GM18498 (cell line): ENCODE data around the gene MBD5.

Experiments
- ATAC-seq: cut with Tn5 transposase; IDR thresholded peaks from one replicate; pipeline ENCODE4 v1.9.1; 2021; ENCODE audit warnings: mild to moderate bottlenecking, moderate library complexity; ENCODE audit not compliant: unreplicated experiment

The MBD5 gene

GRCh38 chr2:148513427-148513826, 492.5 kb downstream of the MBD5 start:
- no peak for ATAC-seq

DNA sequence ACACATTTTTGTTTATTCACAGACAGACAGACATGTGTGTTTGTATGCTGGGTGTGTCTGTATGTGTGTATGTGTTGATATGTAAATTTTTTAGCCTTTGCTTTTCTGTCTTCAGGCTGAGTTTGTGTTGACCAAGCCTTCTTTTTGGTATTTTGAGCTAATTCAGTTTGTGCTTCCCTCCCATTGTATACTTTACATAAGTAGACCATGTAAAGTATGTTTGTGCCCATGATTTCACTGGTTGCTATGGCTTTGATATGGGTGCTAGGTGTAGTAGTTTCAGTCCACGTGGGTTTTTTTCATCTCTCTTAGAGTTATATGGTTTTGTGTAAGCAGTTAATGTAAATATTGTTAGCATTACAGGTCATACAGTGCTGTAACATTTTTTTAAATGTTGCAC, 494.2 kb downstream of the MBD5 start:
- ATAC-seq = no peak

DNA sequence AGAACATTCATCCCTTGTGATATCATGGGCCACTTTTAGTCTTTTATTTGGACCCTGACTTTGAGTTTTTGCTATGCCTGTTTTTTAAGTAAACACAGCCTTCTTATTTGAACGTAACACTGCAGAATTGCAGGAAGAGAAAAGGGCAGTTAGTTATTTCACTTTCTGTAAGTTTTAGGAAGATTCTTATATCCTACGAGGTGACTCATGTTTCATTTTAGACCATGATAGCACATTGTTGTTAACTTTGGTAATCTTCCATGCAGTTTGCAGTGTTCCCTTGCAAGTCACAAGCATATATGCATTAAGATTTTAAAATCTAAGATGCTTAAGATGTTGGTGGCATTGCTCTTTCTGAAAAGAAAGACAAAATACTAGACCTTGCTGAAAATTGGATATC, 495.1 kb downstream of the MBD5 start:
- no peak for ATAC-seq

- ATAC-seq = no peak
These were observed 496.4 kb downstream of the MBD5 start for GRCh38 chr2:148517296-148517695.

DNA sequence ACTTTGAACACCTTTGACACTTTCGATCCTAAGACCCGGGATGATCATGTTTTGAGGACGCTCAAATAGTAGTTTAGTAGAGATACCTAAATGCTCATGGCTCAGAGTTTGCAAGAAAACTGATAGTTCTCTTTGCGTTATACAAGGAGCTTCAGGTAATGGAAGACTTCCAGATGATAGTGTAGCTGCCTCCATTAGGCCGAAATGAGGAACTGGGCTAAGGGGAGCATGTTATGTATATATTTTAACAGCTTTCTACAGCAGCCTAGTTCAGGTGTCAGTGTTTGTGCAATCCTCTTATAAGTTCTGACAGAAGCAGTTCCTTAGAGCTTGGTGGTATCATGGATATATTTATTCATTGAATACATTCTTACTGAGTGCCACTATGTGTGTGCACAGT, 496.9 kb downstream of the MBD5 start:
- no peak for ATAC-seq

- ATAC-seq = no peak
These were observed 498.1 kb downstream of the MBD5 start for GRCh38 chr2:148519013-148519412.

GRCh38 chr2:148521181-148521580, 500.3 kb downstream of the MBD5 start:
- no peak for ATAC-seq

DNA sequence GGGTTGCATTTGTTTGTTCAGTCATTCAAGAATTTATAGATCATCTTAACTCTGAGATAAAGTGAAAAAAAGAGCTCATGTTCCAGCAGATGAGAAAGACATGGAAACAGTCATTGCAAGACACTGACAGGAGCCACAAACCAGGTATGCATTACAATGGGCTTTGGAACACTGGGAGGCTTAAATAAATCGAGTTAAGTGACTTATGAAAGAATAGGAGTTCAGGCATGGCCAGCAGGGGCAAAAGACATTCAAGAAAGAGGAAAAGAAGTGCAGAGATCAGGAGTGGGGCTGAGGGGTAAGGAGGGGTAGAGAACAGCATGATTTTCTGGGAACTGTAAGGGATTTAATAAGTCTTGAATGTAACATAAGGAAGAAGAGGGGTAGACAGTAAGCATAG, 502.4 kb downstream of the MBD5 start:
- no peak for ATAC-seq

DNA sequence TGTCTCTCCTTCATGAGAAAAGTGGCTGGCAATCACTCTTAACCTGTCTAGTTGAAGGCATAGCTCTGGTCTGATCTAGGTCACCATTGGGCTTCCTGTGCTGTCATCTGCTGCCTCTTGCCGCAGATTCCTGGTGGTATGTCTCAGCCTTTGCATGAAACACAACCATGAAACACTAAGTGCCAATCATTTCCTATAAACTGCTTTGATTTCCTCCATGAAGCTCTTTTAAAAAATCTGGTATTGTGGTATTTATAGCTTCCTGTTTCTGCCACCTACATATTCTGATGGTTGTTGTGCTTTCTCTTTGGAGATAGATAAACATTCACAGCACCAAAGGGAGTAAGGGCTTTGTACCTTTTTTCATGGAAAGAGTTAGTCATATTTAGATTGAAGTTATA, 503.6 kb downstream of the MBD5 start:
- ATAC-seq = no peak

DNA sequence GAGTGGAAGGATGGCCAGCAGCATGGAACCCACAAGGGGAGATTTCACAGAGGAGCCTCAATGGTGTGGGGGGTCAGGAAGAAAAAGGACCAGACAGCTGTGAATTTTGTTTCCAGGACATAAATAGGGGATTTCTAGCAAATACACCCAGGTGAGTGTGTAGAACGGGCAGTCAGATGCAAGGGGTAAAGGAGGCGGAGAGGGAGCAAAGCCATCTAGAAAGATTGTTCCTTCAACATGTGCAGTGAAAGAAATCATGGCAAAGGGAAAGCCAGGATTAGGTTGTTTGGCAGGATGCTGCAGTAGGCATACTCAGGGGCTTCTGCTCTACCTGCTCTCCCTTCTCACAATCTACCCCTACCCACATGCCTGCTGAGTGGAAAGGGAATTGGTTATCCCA, 504.2 kb downstream of the MBD5 start:
- ATAC-seq = no peak

DNA sequence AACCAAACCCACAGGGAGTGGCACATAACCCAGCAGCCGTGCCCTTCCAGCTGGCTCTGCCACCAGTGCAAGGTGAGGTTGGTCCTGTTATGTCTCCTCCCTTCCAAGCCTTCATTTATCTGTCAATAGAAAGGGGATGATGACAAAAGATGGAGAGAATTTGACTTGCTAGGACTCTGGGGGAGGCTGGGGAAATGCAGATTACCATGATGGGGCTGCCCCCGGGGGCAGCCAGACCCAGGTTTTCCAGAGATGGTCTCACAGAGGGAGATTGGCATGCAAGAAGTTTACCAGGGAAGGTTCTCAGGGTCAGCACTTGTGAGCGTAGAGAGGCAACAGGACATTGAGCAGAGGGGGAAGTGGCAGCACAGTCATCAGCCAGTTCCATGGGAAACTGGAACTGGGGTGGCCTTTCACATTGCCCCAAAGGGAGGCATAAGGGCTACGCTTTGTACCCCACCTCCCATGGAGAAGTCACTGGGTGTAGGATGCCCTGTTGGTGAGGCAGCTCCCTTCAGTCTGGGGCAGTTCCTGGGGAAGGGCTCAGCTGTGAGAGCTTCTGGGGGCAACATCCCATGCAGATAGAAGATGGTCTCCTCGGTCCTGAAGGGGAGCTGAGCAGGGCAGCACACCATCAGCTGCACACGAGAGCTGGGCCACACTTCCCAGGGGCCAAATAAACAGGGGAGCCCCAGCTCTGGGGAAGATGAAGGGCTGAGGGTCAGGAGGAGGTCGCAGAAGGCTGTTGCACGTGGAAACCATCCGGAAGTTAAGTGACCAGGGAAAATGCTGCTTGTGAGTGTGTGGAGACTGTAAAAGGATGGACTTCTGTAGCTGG, 505.8 kb downstream of the MBD5 start:
- ATAC-seq = no peak

DNA sequence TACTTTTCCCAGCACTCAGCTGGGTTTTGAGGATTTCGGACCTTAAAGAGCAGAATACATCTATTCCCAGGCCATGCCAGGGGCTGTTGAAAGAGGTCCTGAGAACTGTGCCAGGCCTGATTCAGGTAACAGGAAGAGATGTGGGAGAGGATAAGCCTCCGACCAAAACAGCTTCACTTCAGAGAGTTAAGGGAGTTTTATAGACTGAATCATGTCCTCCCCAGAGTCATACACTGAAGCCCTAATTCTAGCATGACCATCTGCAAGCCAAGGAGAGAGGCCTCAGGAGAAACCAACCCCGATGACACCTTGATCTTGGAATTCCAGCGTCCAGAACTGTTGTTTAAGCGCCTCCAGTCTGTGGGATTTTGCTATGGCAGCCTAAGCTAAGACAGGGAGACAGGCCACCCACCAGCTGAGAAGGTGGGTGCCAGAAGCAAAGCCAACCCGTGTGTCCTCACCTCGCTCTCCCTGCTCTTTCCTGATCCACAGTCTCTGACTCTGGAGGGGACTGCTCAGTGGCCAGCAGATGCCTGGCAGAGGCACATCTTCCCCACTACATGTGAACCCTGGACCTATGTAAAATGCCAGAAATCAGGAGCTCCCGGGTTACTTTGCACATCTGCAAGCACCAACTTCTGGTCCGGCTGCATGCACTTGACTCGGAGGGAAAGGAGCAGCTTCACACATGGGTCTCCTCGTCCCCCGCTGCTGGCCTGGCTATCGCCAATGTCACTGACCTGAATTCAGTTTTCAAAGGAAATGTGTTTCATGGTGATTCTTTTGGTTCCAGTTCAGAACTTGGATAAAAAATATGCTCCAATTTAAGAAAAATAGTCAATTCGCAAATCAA, 506.8 kb downstream of the MBD5 start:
- ATAC-seq = no peak

DNA sequence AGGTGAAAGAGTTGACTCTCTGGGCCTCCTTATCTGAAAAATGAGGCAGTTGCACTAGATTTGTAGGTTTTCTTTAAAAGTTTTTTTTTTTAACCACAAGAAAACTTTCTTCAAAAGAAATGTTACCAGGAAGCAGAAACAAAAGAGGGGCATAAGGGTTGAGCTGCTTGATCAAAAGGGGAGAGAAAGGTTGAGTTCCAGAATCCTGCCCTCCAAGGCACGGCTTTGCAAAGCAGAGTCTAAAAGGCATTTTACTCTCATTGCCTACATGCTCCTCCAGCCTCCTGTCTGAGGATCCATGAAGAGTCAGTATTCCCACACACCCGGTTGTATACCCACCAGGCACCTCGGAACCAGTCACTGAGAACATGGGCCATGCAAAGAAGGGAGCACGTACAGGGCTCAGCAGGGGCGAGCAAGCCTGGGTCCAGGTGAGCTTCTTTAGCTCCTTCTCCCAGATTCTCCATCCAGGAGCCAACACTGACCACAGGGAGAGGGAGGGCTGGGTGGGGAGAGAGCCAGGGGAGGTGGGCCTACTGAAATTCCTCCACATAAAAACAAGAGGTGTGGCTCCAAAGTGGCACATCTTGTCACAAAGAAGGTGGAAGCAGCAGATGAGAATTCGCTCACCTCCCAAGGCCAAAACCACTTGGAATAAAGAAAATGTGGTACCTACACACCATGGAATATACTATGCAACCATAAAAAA, 507.6 kb downstream of the MBD5 start:
- no peak for ATAC-seq

DNA sequence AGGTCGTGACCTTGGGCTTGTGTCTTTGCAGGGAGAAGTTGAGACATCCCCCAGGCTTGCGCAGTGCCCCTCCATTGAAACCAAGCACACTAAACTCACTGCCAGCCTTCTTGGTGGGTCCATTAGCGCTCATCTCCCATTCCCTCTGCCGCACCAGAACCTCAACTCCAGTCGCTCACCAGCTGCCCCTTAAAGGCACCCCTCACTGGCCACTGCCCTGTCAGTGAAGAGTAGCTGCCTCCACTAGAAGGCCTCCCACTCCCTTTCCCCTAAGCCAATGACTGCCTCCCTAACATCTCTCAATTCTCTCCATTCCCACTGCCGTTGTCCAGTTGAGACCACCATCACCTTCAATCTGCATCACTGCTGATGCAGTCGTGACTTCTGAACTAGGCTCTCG, 508.9 kb downstream of the MBD5 start:
- ATAC-seq = no peak

- ATAC-seq = no peak
These were observed 509.5 kb downstream of the MBD5 start for GRCh38 chr2:148530350-148530749.

GRCh38 chr2:148531235-148531634, 510.3 kb downstream of the MBD5 start:
- no peak for ATAC-seq

- ATAC-seq = no peak
These were observed 511.0 kb downstream of the MBD5 start for GRCh38 chr2:148531669-148532428.

GRCh38 chr2:148533004-148533403, 512.1 kb downstream of the MBD5 start:
- ATAC-seq = no peak

DNA sequence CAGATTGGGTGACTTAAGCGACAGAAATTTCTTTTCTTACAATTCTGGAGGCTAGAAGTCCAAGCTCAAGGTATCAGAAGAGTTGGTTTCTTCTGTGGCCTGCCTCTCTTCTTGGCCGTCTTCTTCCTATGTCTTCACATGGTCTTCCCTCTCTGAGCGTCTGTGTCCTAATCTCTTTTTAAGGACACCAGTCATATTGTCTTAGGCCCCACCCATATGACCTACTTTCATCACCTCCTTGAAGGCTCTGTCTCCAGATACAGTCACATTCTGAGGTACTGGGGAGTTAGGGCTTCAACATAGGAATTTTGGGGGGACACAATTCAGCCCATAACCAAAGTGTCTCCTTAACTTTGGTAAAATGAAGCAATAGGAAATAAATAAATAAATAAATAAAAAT, 512.8 kb downstream of the MBD5 start:
- no peak for ATAC-seq

DNA sequence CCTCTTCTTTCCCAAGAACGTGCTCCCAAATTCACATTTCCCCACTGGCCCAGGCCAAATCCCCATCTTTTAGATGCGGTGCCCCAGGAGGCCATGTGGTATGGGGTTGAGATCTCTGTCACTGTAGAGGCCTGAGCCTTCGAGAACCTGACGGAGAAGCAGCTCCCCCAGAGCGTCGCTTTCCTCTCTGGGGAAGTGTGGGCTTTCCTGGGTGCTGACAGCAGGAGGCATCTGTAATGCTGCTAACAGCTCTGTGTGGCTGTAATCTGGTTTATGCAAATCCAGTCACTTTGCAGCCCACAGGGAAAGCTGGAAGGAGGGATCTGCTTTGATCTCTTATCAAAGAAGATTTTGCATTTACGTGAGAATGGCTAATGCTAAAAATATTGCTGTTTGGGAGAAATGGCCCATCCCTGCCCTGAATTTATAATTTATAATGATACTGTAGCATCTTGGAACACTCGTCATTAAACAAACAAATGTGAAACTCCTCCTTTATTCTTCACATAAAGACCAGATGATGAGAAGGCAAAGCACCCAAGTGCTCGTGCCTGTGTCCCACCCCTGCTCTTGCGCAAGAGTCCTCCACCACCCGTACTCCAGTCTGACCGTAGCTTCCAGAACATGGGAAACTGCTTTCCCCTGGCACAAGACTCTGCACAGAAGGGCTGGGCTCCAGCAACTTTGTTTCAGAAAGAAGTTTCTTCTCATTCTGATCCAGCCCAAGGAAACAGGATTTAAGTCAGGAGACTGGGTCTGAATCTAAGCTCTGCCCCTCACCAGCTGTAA, 513.7 kb downstream of the MBD5 start:
- ATAC-seq = no peak
